ELR (cell line): ENCODE results near the gene PHLDB3.
A peak's percentile ranks its signal among the peaks of the same experiment; 100 is the strongest.
"Not testable (repeated sequence)": the region's sequence is repeated elsewhere in the genome, so short reads cannot be mapped to it uniquely, and the experiment has no call there.

Source experiments
- DNase-seq: peaks from one replicate; pipeline ENCODE4 v3.0.0-alpha.2; 2015; ENCODE audit warnings: low read depth

Gene PHLDB3

GRCh38 chr19:43526884-43527859, 22.6 kb upstream of the PHLDB3 start, which contains the start of gene ETHE1:
ETHE1 (minus strand) TSS chr19:43527201; CDS start chr19:43527177, 24 bp downstream.
- peak; percentile 80 for DNase-seq

- DNase-seq = peak; percentile 50
Measured at GRCh38 chr19:43525836-43526771, 21.6 kb upstream of the PHLDB3 start.

GRCh38 chr19:43524922-43525835, 20.6 kb upstream of the PHLDB3 start:
- DNase-seq = peak; percentile 68

DNA sequence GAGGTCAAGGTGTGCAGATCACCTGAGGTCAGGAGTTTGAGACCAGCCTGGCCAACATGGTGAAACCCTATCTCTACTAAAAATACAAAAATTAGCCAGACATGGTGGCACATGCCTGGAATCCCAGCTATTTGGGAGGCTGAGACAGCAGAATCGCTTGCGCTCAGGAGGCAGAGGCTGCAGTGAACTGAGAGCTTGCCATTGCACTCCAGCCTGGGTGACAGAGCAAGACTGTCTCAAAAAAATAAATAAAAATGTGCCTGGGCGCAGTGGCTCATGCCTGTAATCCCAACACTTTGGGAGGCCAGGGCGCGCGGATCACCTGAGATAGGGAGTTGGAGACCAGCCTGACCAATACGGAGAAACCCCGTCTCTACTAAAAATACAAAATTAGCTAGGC, 19.1 kb upstream of the PHLDB3 start:
- not testable (repeated sequence) for DNase-seq

DNA sequence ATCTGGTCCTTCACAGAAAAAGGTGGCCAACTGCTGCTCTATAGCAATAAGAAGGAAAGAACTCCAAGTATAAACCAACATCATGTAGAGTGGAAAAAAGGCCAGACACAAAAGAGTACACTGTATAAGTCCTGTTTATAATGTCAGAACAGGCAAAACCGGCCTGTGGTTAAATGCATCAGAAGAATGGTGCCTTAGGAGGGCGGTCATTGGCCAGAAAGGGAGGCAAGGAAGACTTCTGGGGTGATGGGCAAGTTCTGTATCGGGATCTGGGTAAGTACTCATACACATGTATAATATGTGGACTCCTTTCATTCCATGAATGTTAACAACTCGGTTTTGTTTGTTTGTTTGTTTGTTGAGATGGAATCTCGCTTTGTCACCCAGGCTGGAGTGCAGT, 18.4 kb upstream of the PHLDB3 start:
- DNase-seq = no peak

GRCh38 chr19:43519436-43520088, 15.0 kb upstream of the PHLDB3 start:
- peak; percentile 96 for DNase-seq

- DNase-seq = no peak
Measured at GRCh38 chr19:43518051-43518450, 13.5 kb upstream of the PHLDB3 start.

DNA sequence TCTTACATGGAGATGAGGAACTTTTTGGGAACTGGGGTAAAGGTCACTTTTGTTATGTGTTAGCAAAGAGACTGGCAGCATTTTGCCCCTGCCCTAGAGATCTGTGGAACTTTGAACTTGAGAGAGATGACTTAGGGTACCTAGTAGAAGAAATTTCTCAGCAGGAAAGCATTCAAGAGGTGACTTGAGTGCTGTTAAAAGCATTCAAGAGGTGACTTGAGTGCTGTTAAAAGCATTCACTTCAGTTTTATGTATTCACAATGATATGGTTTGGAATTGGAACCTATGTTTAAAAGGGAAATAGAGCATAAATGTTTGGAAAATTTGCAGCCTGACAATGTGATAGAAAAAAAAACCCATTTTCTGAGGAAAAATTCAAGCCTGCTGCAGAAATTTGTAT, 7.9 kb upstream of the PHLDB3 start:
- DNase-seq = not testable (repeated sequence)

DNA sequence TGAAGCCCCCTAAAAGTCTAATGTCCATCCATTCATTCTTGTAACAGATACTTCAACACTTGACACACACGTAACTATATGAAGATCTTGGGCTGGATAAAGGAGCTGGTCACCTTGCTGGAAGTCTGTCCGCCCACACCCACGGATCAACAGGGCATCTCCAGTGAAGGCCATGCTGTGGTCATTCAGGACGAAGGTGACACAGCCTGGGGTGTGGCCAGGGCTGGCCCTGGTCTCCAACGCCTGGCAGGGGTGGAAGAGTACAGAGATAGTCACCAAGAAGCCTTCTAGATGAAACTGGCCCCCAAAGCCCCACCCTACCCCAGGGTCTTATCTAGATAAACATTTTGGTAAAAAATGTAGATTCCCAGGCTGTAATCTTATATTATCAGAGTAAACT, 6.8 kb upstream of the PHLDB3 start:
- DNase-seq = no peak

GRCh38 chr19:43510713-43511112, 6.2 kb upstream of the PHLDB3 start:
- no peak for DNase-seq

DNA sequence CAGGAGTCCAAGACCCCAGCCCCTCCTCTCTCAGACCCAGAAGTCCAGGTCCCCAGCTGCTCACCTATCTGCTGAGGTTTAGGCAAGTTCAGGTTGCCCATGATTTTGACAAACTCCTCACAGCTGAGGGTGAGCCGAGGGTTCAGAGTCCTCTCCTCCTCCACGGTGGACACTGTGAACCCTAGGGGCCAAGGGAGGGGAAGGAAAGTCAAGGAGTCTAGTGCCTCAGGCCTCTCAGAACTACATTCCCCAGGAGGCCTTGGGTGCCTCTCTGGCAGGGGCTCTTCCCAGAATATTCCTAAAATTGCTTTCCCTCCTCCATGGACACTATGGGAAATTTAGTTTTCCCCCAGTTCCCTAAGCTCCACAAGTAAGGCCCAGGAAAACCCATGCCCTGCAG, 3.3 kb upstream of the PHLDB3 start:
- no peak for DNase-seq

GRCh38 chr19:43506629-43507028, 2.1 kb upstream of the PHLDB3 start:
- DNase-seq = no peak

GRCh38 chr19:43505941-43506340, 1.4 kb upstream of the PHLDB3 start:
- no peak for DNase-seq

DNA sequence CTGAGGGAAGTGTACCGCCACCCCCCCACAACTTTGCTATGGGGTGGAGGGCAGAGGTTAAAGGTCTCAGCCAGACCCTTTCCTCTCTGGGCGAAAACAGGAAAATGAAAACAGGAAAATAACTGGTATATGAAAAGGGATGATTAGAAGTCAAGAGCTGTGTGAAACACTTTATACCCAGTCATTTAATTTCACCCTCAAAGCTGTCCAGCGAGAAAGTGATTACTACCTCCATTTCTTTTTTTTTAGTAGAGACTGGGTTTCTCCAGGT, 575 bp upstream of the PHLDB3 start:
- DNase-seq = no peak

DNA sequence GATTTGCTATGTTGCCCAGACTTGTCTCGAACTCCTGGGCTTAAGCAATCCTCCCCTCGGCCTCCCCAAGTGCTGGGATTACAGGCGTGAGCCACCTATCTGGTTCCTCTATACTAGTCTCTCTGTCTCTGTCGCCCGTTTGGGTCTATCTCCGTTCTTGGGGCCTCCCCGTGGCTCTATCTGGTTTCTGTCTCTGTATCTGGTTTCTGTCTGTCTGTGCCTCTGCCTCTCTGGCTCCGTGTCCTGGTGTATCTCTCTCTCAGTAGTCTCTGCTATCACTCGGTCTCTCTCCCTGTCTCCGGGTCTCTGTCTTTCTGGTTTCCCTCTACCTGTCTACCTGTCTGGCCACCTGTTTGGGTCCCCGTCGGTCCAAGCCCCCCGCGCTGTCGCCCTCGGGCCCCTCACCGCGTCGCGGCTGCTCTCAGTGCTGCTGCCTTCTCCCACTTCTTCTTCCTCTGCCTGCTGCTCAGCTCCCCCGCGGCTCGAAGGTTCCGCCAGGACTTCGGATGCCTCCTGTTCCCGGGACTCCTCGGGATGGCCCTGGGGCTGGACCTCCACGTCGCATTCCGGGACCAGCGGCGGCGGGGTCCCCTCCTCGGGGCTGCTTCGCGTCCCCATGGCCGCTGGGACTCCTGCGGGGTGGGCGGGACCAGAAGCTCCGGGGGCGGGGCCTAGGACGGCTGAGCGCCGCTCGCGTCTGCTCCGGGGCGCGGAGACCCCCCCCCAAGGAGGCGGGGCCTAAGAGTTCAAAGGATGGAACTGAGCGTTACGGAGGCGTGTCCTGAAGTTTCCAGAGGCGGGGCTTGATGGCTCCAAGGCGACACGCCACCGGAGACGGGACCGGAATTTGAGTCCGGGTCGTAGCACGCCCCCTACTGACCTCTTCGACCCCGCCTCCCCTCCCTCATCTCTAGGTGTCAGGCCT, 783 bp downstream of the PHLDB3 start:
- DNase-seq = peak; percentile 94

GRCh38 chr19:43502419-43502976, 2.0 kb downstream of the PHLDB3 start:
- DNase-seq = no peak

DNA sequence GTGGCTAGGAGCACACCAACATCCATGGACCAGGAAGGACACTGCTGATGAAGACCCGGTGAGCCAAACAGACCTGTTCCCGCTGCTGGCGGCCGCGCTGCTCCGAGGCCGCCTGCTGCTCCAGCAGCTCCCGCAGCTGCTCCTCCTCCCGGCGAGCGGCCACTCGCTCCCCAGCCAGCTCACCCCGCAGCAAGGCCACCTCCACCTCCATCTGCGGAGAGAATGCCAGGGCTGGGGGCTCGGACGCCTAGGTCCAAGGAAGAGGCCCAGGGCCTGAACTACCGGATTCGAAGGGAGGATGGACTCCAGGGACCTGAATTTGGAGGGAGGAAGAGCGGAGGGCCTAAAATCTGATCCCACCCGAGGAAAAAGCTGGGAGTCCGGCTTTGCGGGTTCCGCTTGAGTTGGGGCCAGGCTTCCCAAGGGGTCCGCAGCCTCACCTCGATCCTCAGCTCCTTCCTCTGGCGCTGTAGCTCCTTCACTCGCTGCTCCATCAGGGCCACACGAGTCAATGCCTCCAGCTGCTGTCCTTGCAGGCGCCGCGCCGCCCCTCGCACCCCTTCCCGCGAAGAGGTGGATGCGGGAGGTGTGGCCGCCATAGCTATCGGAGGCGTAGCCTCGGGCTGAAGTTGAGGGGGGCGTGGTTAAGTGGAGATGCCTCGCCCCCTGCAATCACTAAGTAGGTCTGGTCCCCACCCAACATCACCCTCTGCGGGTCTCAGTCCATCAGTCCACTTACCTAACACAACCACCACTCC, 2.7 kb downstream of the PHLDB3 start:
- DNase-seq = no peak

GRCh38 chr19:43499042-43499441, 5.5 kb downstream of the PHLDB3 start:
- DNase-seq = no peak

- DNase-seq = no peak
Measured at GRCh38 chr19:43498233-43498842, 6.2 kb downstream of the PHLDB3 start.
